GM18867 (cell line): ENCODE data around the gene COG4.
"Not testable (repeated sequence)": the region's sequence is repeated elsewhere in the genome, so short reads cannot be mapped to it uniquely, and the experiment has no call there.

ENCODE experiments used
- ATAC-seq: cut with Tn5 transposase; IDR thresholded peaks from one replicate; pipeline ENCODE4 v1.9.1; 2021; ENCODE audit warnings: mild to moderate bottlenecking, moderate library complexity; ENCODE audit not compliant: unreplicated experiment

The COG4 gene

GRCh38 chr16:70523076-70523742, at the start of gene COG4:
Gene COG4 (minus strand): TSS chr16:70523554. CDS start chr16:70523543, 11 bp downstream.
- ATAC-seq, result peak; percentile 57

GRCh38 chr16:70572926-70573270, 49.5 kb upstream of the COG4 start:
- no peak for ATAC-seq

DNA sequence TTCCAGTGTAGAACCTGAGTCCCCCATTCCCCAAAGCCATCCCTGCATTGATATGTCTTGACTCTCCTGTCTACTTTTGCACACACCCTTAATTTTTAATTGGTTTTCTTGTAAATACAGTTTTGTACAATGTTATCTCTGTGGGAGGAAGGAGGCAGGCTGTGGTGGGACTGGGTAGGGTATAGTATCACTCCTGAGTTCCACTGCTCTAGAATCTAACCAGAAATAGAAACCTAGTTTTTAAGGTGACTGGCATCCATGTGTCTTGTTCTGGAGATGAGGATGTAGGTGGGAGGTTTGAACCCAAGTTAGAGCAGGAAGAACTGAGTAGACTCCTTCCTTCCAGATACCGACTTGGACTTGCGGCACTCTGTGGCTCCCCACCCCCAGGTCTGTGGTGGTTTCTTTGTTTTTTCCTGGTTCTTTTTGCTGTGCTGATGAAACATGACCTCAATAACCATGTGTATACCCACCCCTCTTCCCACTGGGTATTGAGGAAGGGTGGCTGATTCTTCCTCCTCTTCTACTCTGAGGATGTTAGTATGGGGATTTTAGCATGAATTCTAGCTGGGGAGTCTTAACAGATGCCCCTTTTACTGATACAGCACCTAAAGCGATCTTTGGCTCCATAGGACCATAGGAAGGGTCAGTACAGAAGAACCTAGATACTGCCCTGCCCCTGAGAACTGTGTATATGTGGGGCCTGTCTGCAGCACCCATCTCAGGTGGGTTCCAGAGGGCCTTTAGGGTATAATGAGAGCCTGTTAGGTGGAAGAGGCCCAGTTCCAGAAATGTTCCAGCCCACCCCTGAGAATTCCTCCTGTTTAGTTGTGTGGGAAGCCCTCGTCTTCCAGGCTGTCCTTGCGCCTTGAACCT, 48.9 kb upstream of the COG4 start:
- no peak for ATAC-seq

DNA sequence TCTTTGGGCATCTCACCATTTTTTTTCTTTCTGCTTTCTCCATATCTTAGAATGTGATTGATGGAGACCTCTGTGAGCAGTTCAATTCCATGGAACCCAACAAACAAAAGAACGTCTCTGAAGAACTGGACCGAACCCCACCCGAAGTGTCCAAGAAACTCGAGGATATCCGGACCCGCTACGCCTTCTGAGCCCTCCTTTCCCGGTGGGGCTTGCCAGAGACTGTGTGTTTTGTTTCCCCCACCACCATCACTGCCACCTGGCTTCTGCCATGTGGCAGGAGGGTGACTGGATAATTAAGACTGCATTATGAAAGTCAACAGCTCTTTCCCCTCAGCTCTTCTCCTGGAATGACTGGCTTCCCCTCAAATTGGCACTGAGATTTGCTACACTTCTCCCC, 48.3 kb upstream of the COG4 start:
- ATAC-seq, result no peak

DNA sequence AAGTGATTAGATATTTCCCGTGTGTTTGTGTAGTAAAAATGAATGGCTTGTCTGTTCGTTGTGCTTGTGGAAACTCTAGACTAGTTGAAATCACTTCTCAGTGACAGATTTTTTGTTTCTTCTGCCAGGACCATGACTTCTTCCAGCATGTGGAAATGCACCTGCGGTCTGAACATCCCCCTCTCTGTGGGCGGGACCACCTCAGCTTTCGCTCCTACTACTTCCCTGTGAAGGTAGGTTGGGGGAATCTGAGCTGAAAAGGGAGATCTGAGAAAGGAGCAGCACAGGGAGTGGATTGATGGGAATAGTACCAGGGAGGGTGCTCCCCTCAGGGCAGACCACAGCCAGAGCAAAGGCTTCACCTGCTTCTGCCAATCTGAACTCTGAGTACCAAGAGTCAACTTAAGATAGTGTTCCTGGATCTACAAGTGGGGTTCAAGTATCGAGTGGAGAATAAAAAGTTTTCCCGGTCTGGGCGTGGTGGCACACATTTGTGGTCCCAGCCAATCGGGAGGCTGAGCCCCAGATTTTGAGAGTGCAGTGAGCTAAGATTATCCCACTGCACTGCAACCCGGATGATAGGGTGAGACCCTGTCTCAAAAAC, 47.7 kb upstream of the COG4 start:
- ATAC-seq, result no peak

DNA sequence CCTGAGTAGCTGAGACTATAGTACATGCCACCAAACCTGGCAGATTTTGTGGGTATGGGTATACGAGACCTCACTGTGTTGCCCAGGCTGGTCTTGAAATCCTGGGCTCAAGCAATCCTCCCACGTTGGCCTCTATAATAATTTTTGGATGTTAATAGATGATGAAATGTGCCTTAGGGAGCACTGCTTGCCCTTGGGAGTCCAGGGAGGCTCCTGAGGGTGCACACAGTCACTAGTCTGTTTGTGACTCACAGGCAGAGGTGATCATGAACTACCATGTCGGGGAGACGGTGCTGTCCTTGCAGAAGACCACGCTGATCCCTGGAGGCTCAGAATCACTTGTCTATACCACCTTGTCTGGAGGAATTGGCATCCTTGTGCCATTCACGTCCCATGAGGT, 46.4 kb upstream of the COG4 start:
- ATAC-seq, result no peak

- no peak for ATAC-seq
Measured at GRCh38 chr16:70568601-70569237, 45.4 kb upstream of the COG4 start.

DNA sequence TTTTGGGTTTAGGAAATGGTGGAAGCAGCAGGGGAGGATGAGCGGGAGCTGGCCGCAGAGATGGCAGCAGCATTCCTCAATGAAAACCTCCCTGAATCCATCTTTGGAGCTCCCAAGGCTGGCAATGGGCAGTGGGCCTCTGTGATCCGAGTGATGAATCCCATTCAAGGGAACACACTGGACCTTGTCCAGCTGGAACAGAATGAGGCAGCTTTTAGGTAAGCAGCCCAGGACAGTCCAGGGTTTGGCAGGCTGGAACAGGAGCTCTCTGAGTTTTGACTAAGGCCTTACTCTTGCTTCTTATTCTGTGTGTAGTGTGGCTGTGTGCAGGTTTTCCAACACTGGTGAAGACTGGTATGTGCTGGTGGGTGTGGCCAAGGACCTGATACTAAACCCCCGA, 41.7 kb upstream of the COG4 start:
- ATAC-seq, result no peak

GRCh38 chr16:70563636-70564035, 40.3 kb upstream of the COG4 start:
- ATAC-seq, result no peak

GRCh38 chr16:70561623-70562022, 38.3 kb upstream of the COG4 start:
- ATAC-seq, result no peak

DNA sequence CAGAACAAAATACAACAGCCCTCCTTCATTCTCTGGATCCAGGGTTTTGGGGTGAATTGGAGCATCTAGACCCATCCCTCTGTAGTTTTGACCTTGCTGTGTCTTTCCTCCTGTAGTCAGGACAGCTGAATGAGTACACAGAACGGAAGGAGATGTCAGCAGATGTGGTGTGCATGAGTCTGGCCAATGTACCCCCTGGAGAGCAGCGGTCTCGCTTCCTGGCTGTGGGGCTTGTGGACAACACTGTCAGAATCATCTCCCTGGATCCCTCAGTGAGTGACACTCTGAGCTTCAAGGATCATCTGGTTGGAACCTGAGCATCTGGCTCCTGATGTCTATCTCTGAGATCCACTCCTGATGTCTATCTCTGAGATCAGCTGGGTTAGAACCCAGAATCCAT, 32.7 kb upstream of the COG4 start:
- no peak for ATAC-seq

DNA sequence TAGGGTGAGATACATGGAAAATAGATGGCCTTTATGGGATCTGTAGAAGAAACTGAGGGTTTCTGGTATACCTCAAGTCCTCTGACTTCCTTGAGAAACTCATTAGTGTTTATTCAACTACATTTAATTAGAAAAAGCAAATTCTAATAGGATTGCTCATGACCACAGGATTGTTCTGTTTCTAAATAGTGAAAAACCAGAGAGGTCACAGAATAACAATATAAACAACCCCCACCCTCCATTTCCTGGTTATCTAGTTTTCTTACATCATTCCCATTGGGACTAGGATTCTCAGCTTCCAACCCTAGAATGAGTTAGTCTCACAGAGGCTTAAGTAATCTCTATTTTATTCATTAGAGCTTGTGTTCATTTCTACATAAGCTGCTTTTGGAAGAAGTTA, 30.3 kb upstream of the COG4 start:
- ATAC-seq, result no peak

DNA sequence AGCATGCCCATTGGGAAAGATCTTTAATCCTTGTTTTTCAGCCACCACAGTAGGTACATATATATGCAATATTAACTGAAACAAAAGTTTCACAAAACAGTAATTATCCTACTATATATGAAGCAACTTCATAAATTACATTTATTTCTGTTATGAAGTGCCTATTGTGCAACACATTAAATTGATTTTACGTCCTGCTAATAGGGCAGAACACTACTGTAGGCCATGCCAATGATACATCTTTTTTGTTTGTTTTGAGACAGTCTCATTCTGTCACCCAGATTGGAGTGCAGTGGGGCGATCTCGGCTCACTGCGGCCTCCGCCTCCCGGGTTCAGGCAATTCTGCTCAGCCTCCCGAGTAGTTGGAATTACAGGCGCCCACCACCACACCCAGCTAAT, 29.3 kb upstream of the COG4 start:
- no peak for ATAC-seq

DNA sequence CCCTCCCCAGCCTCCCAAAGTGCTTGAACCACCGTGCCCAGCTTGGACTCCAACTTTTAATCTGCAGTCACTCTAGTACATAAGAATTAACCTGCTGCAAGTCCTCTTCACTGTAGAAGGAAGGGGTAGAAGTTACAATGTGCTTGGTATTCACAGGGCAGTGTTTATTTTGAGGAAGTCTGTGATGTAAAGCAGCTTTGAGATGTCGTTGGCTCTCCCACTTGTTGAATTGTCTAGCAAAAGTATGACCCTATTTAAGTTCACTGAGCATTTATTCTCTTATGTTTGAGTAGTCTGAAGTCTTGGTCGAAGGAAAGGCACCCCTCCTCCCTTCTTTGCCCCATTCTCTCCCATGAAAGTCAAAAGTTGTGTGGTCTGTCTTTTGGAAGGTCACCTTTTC, 28.4 kb upstream of the COG4 start:
- ATAC-seq, result no peak

GRCh38 chr16:70550082-70550481, 26.7 kb upstream of the COG4 start:
- no peak for ATAC-seq

DNA sequence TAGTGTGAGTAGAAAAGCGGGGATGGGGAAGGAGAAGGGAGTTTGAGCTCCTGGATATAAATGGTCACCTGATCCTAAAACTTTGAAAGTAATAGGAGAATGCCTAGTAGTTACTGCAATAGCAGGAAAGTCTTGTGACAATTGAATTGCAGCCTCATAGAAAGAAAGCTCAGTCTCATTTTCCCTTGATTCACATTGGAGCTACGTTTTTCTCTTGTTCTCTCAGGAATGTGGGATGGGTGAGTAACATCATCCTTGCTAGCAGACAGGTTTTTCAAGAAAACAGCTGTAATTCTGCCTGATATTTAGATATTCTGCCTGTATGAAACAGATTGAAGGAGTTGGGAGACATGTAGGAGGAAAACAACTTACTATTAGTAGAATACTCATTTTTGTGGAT, 25.6 kb upstream of the COG4 start:
- ATAC-seq, result no peak

GRCh38 chr16:70544548-70544947, 21.2 kb upstream of the COG4 start:
- ATAC-seq, result no peak

GRCh38 chr16:70540994-70541393, 17.6 kb upstream of the COG4 start:
- no peak for ATAC-seq

DNA sequence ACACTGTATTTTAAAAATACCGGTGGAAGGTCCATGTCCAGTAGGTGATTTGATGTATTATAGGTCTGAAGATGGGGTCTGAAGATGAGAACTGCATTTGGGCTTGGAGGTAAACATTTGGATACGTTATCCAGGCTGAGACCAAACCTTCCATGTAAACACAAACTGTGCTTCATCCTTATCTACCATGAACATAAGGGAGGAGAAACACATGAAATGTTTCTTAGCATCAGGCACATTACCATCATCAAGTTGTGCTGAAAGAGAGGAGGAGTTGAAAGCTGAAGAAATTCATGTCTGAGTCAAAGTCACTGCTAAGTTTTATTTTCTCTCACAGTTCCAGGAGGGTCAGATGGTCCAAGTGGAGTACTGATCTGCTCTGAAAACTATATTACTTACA, 11.6 kb upstream of the COG4 start:
- ATAC-seq, result no peak

DNA sequence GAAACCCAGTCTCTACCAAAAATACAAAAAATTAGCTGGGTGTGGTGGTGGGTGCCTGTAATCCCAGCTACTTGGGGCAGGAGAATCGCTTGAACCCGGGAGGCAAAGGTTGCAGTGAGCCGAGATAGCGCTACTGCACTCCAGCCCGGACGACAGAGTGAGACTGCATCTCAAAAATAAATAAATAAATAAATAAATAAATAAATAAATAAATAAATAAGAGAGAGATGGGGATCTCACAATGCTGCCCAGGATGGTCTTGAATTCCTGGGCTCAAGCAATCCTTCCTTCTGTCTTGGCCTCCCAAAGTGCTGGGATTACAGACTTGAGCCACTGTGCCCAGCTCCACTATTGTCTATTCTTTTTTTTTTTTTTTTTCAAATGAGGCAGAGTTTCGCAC, 6.6 kb upstream of the COG4 start:
- not testable (repeated sequence) for ATAC-seq

DNA sequence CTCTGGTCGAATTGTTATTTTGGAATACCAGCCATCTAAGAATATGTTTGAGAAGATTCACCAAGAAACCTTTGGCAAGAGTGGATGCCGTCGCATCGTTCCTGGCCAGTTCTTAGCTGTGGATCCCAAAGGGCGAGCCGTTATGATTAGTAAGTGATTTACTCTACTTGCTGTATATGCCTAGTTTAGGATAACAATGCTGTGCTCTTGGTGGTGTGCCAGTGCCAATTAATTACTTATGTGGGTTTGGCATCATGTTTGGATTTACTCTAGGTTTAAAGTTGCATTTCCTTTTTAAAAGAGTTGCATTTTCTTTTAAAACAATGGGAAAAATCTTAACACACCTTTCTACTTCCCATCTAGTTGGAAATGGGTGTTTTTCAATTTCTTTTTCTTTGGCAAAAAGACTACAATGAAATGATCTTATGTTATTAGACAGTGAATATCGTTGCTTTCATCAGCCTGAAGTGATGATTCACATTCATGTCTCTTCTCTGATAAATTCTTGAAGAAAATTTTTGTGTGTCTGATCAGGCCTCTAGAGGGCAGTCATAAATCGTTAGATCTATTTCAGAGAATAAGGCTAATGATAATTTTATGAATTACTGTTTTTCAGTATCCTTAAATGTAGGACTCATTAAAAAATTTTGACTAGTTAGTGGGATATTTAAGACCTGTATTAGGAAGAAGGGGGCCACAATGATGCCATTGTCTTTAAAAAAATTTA, 5.9 kb upstream of the COG4 start:
- no peak for ATAC-seq
